SK-N-MC (cell line): Measurements from ENCODE around the gene COL27A1.

Experiments used
- DNase-seq: peaks from one replicate; pipeline ENCODE4 v3.0.0-alpha.2; 2011; ENCODE audit warnings: low read depth, low spot score
- H3K27ac ChIP-seq: fragments of 200-600 bp; sonication (generic); 2 replicates; pipeline ENCODE4 v1.5.1; 2016; ENCODE audit warnings: mixed run types
- H3K36me3 ChIP-seq: fragments of 200-600 bp; sonication (generic); 2 replicates; pipeline ENCODE4 v1.6.1; 2017; ENCODE audit warnings: antibody characterized with exemption, low read length, mixed read lengths; ENCODE audit not compliant: insufficient read depth
- H3K4me3 ChIP-seq: fragments of 200-600 bp; sonication (generic); 2 replicates; pipeline ENCODE4 v1.5.1; 2016
- H3K9ac ChIP-seq: fragments of 200-600 bp; sonication (generic); 2 replicates; pipeline ENCODE4 v1.8.0; 2017; ENCODE audit warnings: mixed run types, mixed read lengths; ENCODE audit not compliant: insufficient read length
- H3K9me3 ChIP-seq: fragments of 200-600 bp; sonication (generic); 2 replicates; pipeline ENCODE4 v1.6.1; 2017; ENCODE audit warnings: low read depth, mild to moderate bottlenecking, antibody characterized with exemption, low read length, moderate library complexity, mixed read lengths
- EZH2 ChIP-seq: fragments of 200-600 bp; sonication (generic); IDR thresholded peaks from one replicate; pipeline ENCODE4 v1.6.1; 2017; ENCODE audit warnings: antibody characterized with exemption
- FOXP2 ChIP-seq: optimal IDR thresholded peaks from 2 replicates; pipeline ENCODE3; 2011; ENCODE audit warnings: mild to moderate bottlenecking, moderate library complexity; ENCODE audit not compliant: insufficient read depth; ENCODE audit errors: extremely low read length, control extremely low read depth
- POLR2AphosphoS5 ChIP-seq: IDR thresholded peaks from 2 replicates; pipeline ENCODE4 v1.6.1; 2012; ENCODE audit warnings: mild to moderate bottlenecking, low read depth, low read length, borderline replicate concordance

COL27A1 gene

DNA sequence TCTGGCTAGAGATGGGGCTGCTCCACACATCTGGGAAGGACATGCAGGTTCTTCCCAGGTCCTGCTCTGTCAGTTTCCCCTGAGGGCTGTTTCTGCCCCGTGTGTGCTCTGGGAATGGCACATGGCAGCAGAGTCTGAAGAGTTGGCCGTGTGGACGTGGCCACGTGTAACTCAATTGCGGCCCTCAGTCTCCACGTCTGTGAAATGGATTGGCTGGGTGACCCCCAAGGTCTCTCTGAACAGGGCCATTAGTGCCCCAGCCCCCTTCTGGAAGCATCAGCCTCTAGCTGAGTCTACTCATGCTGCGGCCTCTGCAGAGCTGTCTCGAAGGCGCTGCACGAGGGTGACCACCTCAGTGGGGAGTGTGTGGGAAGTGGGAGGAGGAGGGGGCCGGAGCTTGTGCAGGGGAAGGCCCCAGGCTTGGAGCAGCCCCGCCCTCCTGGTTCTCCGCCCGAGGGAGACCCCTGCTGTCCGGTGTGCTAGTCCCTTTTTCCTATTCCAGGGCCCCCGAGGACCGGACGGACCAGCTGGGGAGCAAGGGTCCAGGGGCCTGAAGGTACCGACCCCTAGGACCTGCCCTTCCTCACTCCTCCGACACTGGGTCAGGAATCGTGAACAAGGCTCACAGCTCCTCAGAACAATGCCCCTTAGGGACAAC, 108.6 kb downstream of the COL27A1 start:
- Histone ChIP-seq H3K36me3 (no peaks in the 10 kb centered on the region), H3K27ac (no peak overlapping the region), H3K9me3 (no peaks in the 10 kb centered on the region), H3K9ac (no peak overlapping the region), H3K4me3 (no peak overlapping the region)
- DNase-seq: no peak
- no peak for TF ChIP-seq FOXP2

DNA sequence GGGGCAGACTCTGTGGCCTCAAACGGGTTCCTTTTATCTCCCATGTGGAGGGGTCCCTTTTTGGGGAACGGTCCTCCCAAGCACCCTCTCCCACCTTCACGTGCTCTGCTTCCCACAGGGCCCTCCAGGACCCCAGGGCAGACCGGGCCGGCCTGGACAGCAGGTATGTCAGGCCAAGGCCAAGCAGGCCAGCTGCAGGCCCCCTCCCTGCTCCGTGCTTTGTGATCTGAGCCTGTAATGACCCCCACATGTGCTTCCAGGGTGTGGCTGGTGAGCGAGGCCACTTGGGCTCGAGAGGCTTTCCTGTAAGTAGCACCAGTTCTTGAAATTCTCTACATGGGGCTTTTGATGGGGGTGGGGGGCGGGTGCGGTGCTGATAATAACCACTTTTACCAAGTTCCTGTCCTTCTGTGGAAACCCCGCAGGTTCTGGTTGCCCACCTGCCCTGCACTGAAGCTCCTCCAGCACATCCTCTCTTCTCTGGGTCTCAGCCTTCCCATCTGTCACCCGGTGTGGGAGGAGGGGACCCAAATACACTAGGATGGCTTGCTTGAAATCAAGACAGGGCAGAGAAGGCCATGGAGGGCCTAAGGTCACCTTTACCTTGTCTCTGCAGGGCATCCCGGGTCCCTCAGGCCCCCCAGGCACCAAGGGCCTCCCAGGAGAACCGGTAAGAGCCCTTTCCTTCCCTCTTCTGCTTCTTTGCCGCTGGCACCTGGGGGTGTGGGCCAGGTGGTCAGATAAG, 109.6 kb downstream of the COL27A1 start:
- Histone ChIP-seq H3K4me3 (no peak overlapping the region), H3K27ac (no peak overlapping the region), H3K9me3 (no peaks in the 10 kb centered on the region), H3K9ac (no peak overlapping the region), H3K36me3 (no peaks in the 10 kb centered on the region)
- no peak for TF ChIP-seq EZH2
- TF ChIP-seq FOXP2: no peak
- no peak for TF ChIP-seq POLR2AphosphoS5
- no peak for DNase-seq

DNA sequence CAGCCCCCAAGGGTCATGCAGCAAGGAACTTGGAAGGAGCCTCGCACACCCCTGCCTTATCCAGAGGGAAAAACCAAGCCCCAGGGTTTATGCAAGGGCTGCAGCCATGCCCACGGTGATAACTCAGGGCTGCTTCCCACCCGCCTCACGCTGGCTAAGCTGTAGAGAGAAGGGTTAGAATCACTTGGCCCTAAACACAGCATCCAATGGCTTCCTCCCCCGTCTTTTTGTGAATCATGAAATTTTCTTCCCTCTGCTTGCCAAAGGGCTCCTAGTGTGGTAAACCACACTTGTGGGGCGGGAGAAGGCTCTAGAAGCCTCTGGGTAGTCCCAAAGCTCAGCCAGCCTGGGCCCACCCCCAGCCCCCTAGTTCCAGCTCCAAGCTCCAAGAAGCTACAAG, 111.6 kb downstream of the COL27A1 start:
- H3K9ac ChIP-seq: no peak overlapping the region
- no peak for DNase-seq
- H3K9me3 ChIP-seq: no peaks in the 10 kb centered on the region
- TF ChIP-seq EZH2 (no peak), FOXP2 (no peak), POLR2AphosphoS5 (no peak)
- no peak overlapping the region for H3K27ac ChIP-seq
- H3K36me3 ChIP-seq: no peaks in the 10 kb centered on the region
- H3K4me3 ChIP-seq: no peak overlapping the region

DNA sequence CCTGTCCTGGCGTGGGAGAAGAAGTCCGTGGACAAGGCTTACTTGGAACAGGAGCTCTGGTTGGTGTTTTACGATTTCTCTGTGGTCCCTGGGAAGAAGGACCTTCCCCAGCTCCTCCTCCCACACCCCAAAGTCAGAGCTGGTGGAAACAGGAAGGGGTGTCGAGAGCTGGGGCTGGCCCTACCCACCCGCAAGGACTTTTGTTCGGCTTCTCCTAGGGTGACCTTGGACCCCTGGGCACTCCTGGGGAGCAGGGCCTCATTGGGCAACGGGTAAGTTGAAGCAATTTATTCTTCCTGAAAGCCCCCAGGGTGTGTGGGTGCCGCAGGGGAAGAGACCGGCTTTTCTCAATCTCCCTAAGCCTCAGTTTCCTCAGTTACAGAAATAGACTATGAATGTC, 113.7 kb downstream of the COL27A1 start:
- no peak overlapping the region for H3K4me3 ChIP-seq
- no peak overlapping the region for H3K9ac ChIP-seq
- no peaks in the 10 kb centered on the region for H3K9me3 ChIP-seq
- no peak overlapping the region for H3K27ac ChIP-seq
- no peaks in the 10 kb centered on the region for H3K36me3 ChIP-seq
- TF ChIP-seq EZH2 (no peak), FOXP2 (no peak), POLR2AphosphoS5 (no peak)
- no peak for DNase-seq

DNA sequence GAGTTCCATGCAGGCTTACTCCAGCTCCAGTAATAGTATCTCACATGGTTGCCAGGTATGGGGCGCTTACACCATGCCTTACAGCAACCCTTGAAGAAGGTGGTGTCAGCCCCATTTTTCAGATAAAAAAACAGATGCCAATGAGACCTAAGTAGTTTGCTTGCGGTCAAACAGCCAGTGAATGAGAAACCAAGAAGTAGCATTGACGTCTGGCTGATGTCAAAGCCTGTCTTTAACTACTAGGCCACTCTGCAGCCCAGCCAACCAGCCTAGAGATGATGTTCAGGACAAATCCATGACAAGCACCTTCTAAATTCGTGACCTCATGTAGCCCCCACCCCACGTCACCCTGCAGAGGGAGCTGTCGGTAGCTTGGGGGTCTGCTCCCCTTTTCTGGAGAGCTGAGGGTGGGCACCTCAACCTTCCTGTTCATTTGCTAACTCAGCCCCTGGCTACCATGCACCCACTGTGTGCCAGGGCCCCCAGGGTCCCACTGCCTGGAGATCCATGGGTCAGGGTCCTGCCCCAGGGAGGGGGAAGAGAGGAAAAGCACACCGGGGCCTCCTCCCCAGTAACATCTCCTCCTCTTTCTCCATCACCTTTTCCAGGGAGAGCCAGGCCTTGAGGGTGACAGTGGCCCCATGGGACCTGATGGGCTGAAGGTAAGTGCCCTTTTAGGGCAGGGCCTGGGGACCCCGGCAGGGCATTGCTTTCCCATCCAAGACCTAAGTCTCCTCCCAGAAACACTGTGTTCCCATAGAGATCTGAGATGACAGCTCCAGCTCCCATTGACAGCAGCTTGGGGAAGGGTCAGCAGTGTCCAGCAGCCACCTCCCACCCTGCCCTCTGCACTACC, 115.0 kb downstream of the COL27A1 start:
- TF ChIP-seq EZH2: no peak
- TF ChIP-seq FOXP2: no peak
- no peak for TF ChIP-seq POLR2AphosphoS5
- no peaks in the 10 kb centered on the region for H3K9me3 ChIP-seq
- H3K36me3 ChIP-seq: no peaks in the 10 kb centered on the region
- H3K9ac ChIP-seq: no peak overlapping the region
- DNase-seq: no peak
- H3K27ac ChIP-seq: no peak overlapping the region
- no peak overlapping the region for H3K4me3 ChIP-seq

DNA sequence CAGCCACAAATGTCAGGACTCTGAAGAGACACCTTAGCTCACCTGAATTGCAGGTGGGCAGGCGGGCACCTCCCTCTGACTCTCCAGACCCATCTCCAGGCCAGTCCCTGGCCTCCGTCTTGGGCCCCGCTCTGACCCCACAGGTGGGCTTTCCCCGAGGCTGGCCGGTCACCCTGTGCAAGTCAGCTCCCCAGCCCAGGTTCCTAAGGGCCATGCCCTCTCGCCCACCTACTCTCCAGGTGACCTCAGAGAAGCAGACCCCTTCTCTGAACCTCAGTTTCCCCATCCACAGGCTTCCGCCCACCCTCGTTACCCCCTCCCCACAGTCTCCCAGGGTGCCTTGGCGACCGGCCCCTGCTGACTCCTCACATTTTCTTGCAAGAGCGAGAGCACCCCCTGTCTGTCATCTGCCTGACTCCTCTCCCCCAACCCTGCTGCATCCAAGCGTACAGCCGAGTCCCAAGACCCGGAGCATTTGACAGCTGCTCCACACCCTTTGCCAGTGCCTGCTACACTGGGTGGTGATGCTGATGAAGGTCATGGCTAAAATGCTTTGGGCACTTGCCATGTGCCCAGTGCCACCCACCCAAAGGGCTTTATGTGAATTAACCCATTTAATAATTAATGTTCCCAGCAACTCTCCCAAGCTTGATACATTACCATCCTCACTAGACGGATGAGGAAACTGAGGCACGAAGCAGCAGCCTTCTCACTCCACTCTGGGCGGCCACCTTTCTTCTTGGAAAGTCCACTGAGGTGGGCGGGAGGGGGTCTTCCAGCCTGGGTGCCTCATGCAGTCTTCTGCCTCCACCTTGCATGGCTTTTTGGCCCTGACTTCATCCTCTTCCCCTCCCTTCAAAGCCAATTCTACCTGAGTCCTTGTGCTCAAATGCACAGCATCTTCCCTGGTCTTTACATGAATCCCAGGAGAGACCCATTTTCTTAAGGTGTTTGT, 116.5 kb downstream of the COL27A1 start:
- Histone ChIP-seq H3K27ac (no peak overlapping the region), H3K9me3 (no peaks in the 10 kb centered on the region), H3K9ac (no peak overlapping the region), H3K36me3 (no peaks in the 10 kb centered on the region), H3K4me3 (no peak overlapping the region)
- DNase-seq: no peak
- TF ChIP-seq POLR2AphosphoS5 (no peak), EZH2 (no peak), FOXP2 (no peak)

DNA sequence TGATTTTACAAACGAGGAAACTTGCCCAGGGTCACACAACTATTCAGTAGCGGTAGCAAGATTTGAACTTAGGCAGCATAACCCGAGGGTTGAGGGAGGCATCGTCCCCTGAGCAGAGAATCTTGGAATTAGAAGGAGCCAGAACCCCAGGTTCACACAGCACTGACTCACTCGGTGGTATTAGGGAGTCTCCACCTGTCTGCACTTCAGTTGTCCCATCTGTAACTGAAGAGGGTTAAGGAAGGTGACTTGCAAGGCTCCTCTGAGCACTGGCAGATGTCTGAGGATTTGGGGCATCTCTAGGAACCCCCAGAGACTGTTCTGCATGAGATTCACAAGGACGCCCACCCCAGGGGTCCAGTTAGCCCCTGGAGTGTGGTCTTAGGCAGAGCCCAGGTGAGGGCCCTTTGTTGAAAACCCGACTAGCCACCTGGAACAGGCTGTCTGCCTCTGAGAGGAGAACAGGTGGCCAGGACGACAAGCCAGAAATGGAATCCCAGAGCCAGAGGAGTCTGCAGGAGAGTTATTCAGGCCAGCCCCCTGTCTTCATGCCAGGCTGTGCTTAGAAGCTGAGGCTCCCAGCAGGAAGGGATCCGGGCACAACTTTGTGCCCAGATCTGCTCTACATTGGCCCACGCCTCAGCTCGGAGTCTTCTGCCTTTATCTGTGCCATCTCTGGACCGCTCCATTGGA, 117.5 kb downstream of the COL27A1 start:
- DNase-seq: no peak
- no peak for TF ChIP-seq FOXP2
- Histone ChIP-seq H3K27ac (no peak overlapping the region), H3K9ac (no peak overlapping the region), H3K4me3 (no peak overlapping the region), H3K9me3 (no peaks in the 10 kb centered on the region), H3K36me3 (no peaks in the 10 kb centered on the region)
